ENCODE results near the gene CHTOP.

CHTOP gene

GRCh38 chr1:153693466-153693865, 59.6 kb downstream of the CHTOP start:
- no peak for FAIRE-seq
